K562 (cell line): Measurements from ENCODE around the gene PHKA2. TPM values are rescaled to one million over a fixed set of nuclear protein-coding genes. Genes with fewer than 3 reads are reported as not detected.
"Not testable (repeated sequence)": the region's sequence is repeated elsewhere in the genome, so short reads cannot be mapped to it uniquely, and the experiment has no call there.

Experiments
- ATAC-seq: fragments of 200-7000 bp; cut with Tn5 transposase; 3 replicates; pipeline ENCODE4 v1.9.1; 2020; ENCODE audit warnings: moderate library complexity
- BruUV-seq: library from RNA; stranded (reverse); fragments of 400-500 nt; replicated peaks from 2 replicates; lab custom pipeline; 2021; lab: Mats Ljungman, UMichigan
- CTCF ChIA-PET: fragments of 300-600 bp; formaldehyde crosslinking; extraction: SDS; loops from one replicate; lab custom pipeline; 2021; ENCODE audit warnings: low intra/inter-chr PET ratio; lab: Yijun Ruan, JAX
- POLR2A ChIA-PET: fragments of 300-600, 350-650 bp; sonication (Branson Sonifier 250); formaldehyde crosslinking; extraction: SDS; loops from one replicate; lab custom pipeline; 2021; ENCODE audit warnings: antibody characterized with exemption, inconsistent platforms; lab: Yijun Ruan, JAX
- DNase-seq, 4 experiments: peaks; one replicate each; pipeline versions ENCODE4 v3.0.0 to v3.0.0-alpha.2; 2011 to 2018; ENCODE audit warnings: low spot score in 3 of 4, mixed read lengths in 3 of 4; ENCODE audit errors: extremely low read depth in 1 of 4
- FAIRE-seq: peaks from 2 replicates; lab custom pipeline; 2011; peaks lifted over from hg19 to GRCh38; lab: Jason Lieb, UNC
- H2AFZ ChIP-seq: 2 replicates; pipeline ENCODE4 v1.6.0; 2011; ENCODE audit warnings: low read depth, low read length, control low read depth, inconsistent platforms
- H3K27ac ChIP-seq: fragments of 200-600 bp; 3 replicates; pipeline ENCODE4 v1.8.0; 2011; ENCODE audit warnings: low read depth, mild to moderate bottlenecking, control low read depth, inconsistent platforms, low read length, moderate library complexity, mixed read lengths; ENCODE audit errors: extremely low read depth
- H3K27me3 ChIP-seq, 2 experiments: fragments of 300-600 bp in 1 of 2; 2 replicates in 1 of 2; 3 replicates in 1 of 2; pipeline versions ENCODE4 v1.6.0 to v1.8.0; 2011; ENCODE audit warnings: inconsistent platforms in 2 of 2, low read length in 2 of 2, mild to moderate bottlenecking in 1 of 2, mixed read lengths in 1 of 2, moderate library complexity in 1 of 2; ENCODE audit not compliant: control insufficient read depth in 2 of 2, insufficient read depth in 2 of 2
- H3K36me3 ChIP-seq: fragments of 300-600 bp; 3 replicates; pipeline ENCODE4 v1.8.0; 2011; ENCODE audit warnings: mild to moderate bottlenecking, low read length, inconsistent platforms; ENCODE audit not compliant: control insufficient read depth, insufficient read depth
- H3K4me1 ChIP-seq, 2 experiments: fragments of 200-600 bp in 1 of 2; replicated peaks in 1 of 2; 2 replicates in 1 of 2; 3 replicates in 1 of 2; pipeline versions ENCODE4 v1.5.1 to v1.8.0; 2011; ENCODE audit warnings: inconsistent platforms in 2 of 2, low read length in 2 of 2, mild to moderate bottlenecking in 1 of 2, mixed read lengths in 1 of 2, moderate library complexity in 1 of 2; ENCODE audit not compliant: control insufficient read depth in 2 of 2, insufficient read depth in 2 of 2
- H3K4me2 ChIP-seq: 2 replicates; pipeline ENCODE4 v1.6.1; 2011; ENCODE audit warnings: low read length, control low read depth, inconsistent platforms, mixed read lengths; ENCODE audit not compliant: insufficient read depth
- H3K4me3 ChIP-seq: fragments of 200-600 bp; sonication (generic), shearing (Covaris generic); 2 replicates; pipeline ENCODE4 v1.5.1; 2016; ENCODE audit warnings: control low read depth, inconsistent platforms
- H3K79me2 ChIP-seq: fragments of 200-600 bp; 3 replicates; pipeline ENCODE4 v1.8.0; 2011; ENCODE audit warnings: low read length, inconsistent platforms; ENCODE audit not compliant: control insufficient read depth, insufficient read depth
- H3K9ac ChIP-seq, 2 experiments: 2 replicates each; pipeline versions ENCODE4 v1.6.0 to v1.6.1; 2011; ENCODE audit warnings: low read depth in 2 of 2, low read length in 2 of 2, control low read depth in 1 of 2, inconsistent platforms in 1 of 2, mild to moderate bottlenecking in 1 of 2, mixed read lengths in 1 of 2; ENCODE audit not compliant: insufficient read depth in 1 of 2
- H3K9me1 ChIP-seq: one replicate; pipeline ENCODE4 v1.6.0; 2011; ENCODE audit warnings: inconsistent platforms, mild to moderate bottlenecking, low read length, moderate library complexity; ENCODE audit not compliant: control insufficient read depth, insufficient read depth
- H3K9me3 ChIP-seq: replicated peaks from 2 replicates; pipeline ENCODE4 v1.5.1; 2011; ENCODE audit warnings: low read depth, low read length, inconsistent platforms; ENCODE audit not compliant: control insufficient read depth, insufficient read depth
- H4K20me1 ChIP-seq: replicated peaks from 2 replicates; pipeline ENCODE4 v1.6.1; 2011; ENCODE audit warnings: low read length, inconsistent platforms, mixed read lengths; ENCODE audit not compliant: control insufficient read depth, insufficient read depth
- BHLHE40 ChIP-seq: IDR thresholded peaks from 2 replicates; pipeline ENCODE4 v1.6.1; 2011; ENCODE audit warnings: low read length, improper control_type of control experiment
- CBX8 ChIP-seq: fragments of 200-600 bp; sonication (generic); IDR thresholded peaks from 2 replicates; pipeline ENCODE4 v1.6.1; 2012; ENCODE audit warnings: borderline replicate concordance, mixed run types, low read depth, mild to moderate bottlenecking, moderate library complexity, mixed read lengths, low read length, control low read depth, inconsistent platforms; ENCODE audit not compliant: poor library complexity, severe bottlenecking; ENCODE audit errors: extremely low read depth
- CHD4 ChIP-seq: fragments of 200-600 bp; sonication (generic); IDR thresholded peaks from 3 replicates; pipeline ENCODE4 v1.6.1; 2012; ENCODE audit warnings: low read depth, mild to moderate bottlenecking, mixed read lengths, low read length, inconsistent platforms; ENCODE audit not compliant: insufficient read depth, insufficient replicate concordance, poor library complexity, severe bottlenecking
- DPF2 ChIP-seq: fragments of 450-650 bp; IDR thresholded peaks from 2 replicates; pipeline ENCODE4 v1.6.1; 2016
- FOS ChIP-seq: IDR thresholded peaks from 3 replicates; pipeline ENCODE4 v1.6.1; 2011; ENCODE audit not compliant: insufficient read length; ENCODE audit errors: extremely low read depth
- FOXJ2 ChIP-seq: fragments of 200-800 bp; sonication (Bioruptor generic); IDR thresholded peaks from 2 replicates; pipeline ENCODE4 v1.6.1; 2016; ENCODE audit warnings: missing genetic modification characterization, missing compliant biosample characterization
- HDAC6 ChIP-seq: IDR thresholded peaks from 2 replicates; pipeline ENCODE4 v1.6.1; 2012; ENCODE audit warnings: low read depth, mild to moderate bottlenecking, control low read depth, inconsistent platforms, low read length, moderate library complexity
- MEF2A ChIP-seq: IDR thresholded peaks from 2 replicates; pipeline ENCODE4 v1.6.1; 2011; ENCODE audit warnings: low read depth, mild to moderate bottlenecking, low read length, moderate library complexity; ENCODE audit not compliant: control insufficient read depth
- RAD21 ChIP-seq, 2 experiments: fragments of 250-450 bp in 1 of 2; fragments of 450-650 bp in 1 of 2; sonication (Bioruptor Pico) in 1 of 2; formaldehyde crosslinking in 1 of 2; IDR thresholded peaks in 1 of 2; conservative IDR thresholded peaks in 1 of 2; 2 replicates each; pipeline versions ENCODE4 v1.4.0 to v1.8.0; 2020 to 2022; ENCODE audit warnings: mild to moderate bottlenecking in 2 of 2, moderate library complexity in 1 of 2
- SMC3 ChIP-seq: conservative IDR thresholded peaks from 2 replicates; pipeline ENCODE4 v1.6.1; 2011; ENCODE audit warnings: low read depth, low read length, improper control_type of control experiment; ENCODE audit not compliant: insufficient read depth
- SNIP1 ChIP-seq: fragments of 450-650 bp; IDR thresholded peaks from 2 replicates; pipeline ENCODE4 v1.7.1; 2017; ENCODE audit warnings: low read depth, mild to moderate bottlenecking
- YY1 ChIP-seq, 3 experiments: IDR thresholded peaks; 2 replicates each; pipeline ENCODE4 v1.6.1; 2011; ENCODE audit warnings: low read length in 2 of 3, mild to moderate bottlenecking in 2 of 3, moderate library complexity in 2 of 3, borderline replicate concordance in 1 of 3, control low read depth in 1 of 3, low read depth in 1 of 3; ENCODE audit not compliant: insufficient read depth in 3 of 3, insufficient replicate concordance in 2 of 3, control insufficient read depth in 1 of 3, insufficient read length in 1 of 3; ENCODE audit errors: extremely low read depth in 1 of 3
- ZNF778 ChIP-seq: fragments of 450-650 bp; formaldehyde crosslinking; IDR thresholded peaks from 2 replicates; pipeline ENCODE4 v1.4.0; 2020; ENCODE audit warnings: mild to moderate bottlenecking, moderate library complexity
- WGBS: fragments of 100-300 bp; shearing (Covaris generic); methylation state at CpG from one replicate; pipeline ENCODE4 v1.1.6; 2016; ENCODE audit warnings: low coverage, mixed read lengths; ENCODE audit not compliant: insufficient coverage; ENCODE audit errors: missing lambda C conversion rate; 5-methylcytosine and 5-hydroxymethylcytosine counted together
- in situ Hi-C: fragments of 300-500 bp; cut with MboI; formaldehyde crosslinking; loops from 4 replicates; pipeline ENCODE4 v1.15.0; 2018; ENCODE audit warnings: inconsistent platforms, mixed read lengths
- intact Hi-C: fragments of 100-400 bp; cut with micrococcal nuclease; formaldehyde crosslinking; loops from 2 replicates; pipeline ENCODE4 v1.14.2; 2022
- polyA plus RNA-seq, 8 experiments: library from polyadenylated mRNA; depleted of rRNA in 4 of 8; stranded (reverse) in 5 of 8; unstranded in 3 of 8; fragments of >200 nt; fragmentation: Nextera tagmentation in 2 of 8; fragmentation: Illumina TruSeq in 1 of 8; extraction: Ambion mirVana in 2 of 8; extraction: Trizol in 1 of 8; gene quantifications; 2 replicates each; pipeline versions ENCODE4 v1.2.1 to v1.2.3, GENCODE V29; 2011 to 2014; ENCODE audit warnings: inconsistent platforms in 1 of 8, missing spikeins in 1 of 8
- total RNA-seq, 7 experiments: library from RNA; depleted of rRNA in 6 of 7; stranded (reverse); fragments of >200 nt in 6 of 7; fragmentation: Illumina TruSeq in 2 of 7; extraction: Trizol in 2 of 7; gene quantifications; 2 replicates each; pipeline versions ENCODE4 v1.2.1 to v1.2.3, GENCODE V29; 2011 to 2021; ENCODE audit warnings: low replicate concordance in 1 of 7

Gene PHKA2
- total and polyA plus RNA-seq, 9 of the 15 experiments (the other 6 are each of a cell fraction or from before 2014, with no cell fraction given) = 2.8 to 33.1 (median 20.3) TPM

GRCh38 chrX:19017271-19017670 lies 33.4 kb upstream of the PHKA2 start (continued):
- no peak for TF ChIP-seq YY1 (IDR thresholded peaks at IDR 0.05; ENCODE audit: borderline replicate concordance in 1 of 3, control insufficient read depth in 1 of 3, extremely low read depth in 1 of 3, insufficient read depth in 3 of 3, insufficient read length in 1 of 3, insufficient replicate concordance in 2 of 3, low read depth in 1 of 3, low read length in 2 of 3)
- no peak for TF ChIP-seq FOXJ2
- TF ChIP-seq HDAC6 = no peak
- TF ChIP-seq MEF2A = no peak
- peak in 1 of 2 experiments; percentile 62; a peak in 2 of 4 replicates for TF ChIP-seq RAD21 (CRISPR knock-in tag; conservative IDR thresholded peaks at IDR 0.05 in 1 of 2, IDR thresholded peaks at IDR 0.05 in 1 of 2)
- TF ChIP-seq BHLHE40 = no peak
- no peak for TF ChIP-seq CBX8
- TF ChIP-seq SMC3 = 0 out of 2 replicates have a peak, but pooled peaks have one; percentile 10
- TF ChIP-seq SNIP1 = no peak
- TF ChIP-seq CHD4 = no peak
- no peak for TF ChIP-seq ZNF778
- no peak for TF ChIP-seq DPF2
- no peak for TF ChIP-seq FOS
- TF ChIP-seq, all 486 proteins: peak for 4

DNA sequence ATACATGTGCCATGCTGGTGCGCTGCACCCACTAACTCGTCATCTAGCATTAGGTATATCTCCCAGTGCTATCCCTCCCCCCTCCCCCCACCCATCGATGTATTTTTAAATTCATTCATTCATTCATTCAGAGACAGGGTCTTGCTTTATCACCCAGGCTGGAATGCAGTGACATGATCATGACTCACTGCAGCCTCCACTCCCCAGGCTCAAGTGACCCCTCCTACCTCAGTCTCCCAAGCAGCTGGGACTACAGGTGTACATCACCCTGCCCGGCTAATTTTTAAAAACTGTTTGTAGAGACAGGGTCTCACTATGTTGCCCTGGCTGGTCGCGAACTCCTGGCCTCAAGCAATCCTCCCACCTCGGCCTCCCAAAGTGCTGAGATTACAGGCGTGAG lies 32.7 kb upstream of the PHKA2 start:
- DNase-seq, POLR2A ChIA-PET, H3K36me3 ChIP-seq, H3K4me2 ChIP-seq, H3K9me1 ChIP-seq, H3K4me1 ChIP-seq, H4K20me1 ChIP-seq, H3K27ac ChIP-seq, ATAC-seq, H3K9me3 ChIP-seq, FAIRE-seq, H3K79me2 ChIP-seq, in situ Hi-C loops, H2AFZ ChIP-seq, H3K4me3 ChIP-seq, BruUV-seq, H3K9ac ChIP-seq: not testable (repeated sequence)
- peaks cover 0 to 14% of the 10 kb centered on the region in 2 experiments; a peak in 4 of 5 replicates for H3K27me3 ChIP-seq
- CTCF ChIA-PET = interaction anchor here (2.3 kb wide), 1 partner anchor 317 kb away, joined by 14 read pairs; no protein-coding TSS in a partner anchor
- intact Hi-C loops = loop anchor here (1.0 to 10.0 kb wide), 3 partner anchors 210 to 622 kb away; no protein-coding TSS in a partner anchor
- WGBS = 2% methylated on average over 5 of the region's 8 CpGs
